ENCODE measurements around the gene SCARF1.
A peak's percentile ranks its signal among the peaks of the same experiment; 100 is the strongest.

SCARF1 gene

DNA sequence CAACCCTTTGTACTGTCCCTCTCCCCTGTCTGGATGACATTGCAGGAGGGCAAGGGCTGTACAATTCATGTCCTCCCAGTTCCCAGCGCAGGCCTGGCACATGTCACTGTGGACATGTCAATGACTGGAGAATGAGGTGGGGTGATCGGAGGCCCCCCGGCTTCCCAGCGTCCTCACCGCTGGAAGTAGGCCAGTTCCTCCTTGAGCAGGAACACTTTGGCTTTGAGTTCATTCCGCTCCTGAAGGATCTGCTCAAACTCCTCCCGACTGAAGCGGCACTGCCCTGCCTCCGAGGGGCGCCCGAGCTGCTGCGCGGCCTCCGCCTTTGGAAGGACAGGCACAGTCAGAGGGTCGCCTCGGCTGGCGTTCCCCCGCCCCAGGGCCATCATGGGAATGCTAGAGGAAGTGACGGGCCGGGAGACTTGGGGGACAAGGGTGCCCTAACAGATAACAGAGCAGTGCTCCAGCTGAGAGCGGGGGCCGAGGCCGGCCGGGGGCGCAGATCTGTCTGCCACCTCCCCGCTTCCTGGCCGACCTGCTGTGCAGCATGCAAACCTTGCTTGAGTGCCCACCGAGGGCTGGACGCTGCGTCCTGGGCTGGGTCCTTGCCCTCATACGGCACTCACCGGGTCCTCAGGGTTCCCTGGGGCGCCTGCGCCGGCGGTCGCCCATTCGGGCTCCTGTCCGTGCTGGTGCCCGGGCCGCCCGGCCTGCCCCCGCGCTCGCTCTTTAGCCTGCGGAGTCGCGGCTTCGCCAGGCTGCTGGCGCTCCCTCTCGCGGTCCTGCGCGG is 2.8 kb upstream of the SCARF1 start:
- peak; percentile 69 for DNase-seq

DNA sequence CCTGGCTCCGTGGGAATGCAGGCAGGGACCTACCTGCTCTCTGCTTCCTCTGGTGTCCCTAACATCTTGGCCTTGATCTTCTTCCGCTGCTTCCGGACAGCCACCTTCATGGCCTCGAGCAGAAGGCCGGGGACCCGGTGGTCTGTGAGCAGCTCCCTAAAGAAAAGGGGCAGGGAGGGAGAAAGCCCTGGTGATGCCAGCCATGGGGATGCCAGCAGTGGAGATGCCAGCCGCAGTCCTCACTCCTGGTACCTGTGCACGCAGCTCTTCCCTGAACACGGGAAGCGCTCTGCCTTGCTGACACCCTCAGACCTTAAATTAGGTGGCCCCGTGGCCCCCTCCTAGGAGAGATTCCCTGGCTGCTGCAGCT is 2.3 kb upstream of the SCARF1 start:
- no peak for DNase-seq

DNA sequence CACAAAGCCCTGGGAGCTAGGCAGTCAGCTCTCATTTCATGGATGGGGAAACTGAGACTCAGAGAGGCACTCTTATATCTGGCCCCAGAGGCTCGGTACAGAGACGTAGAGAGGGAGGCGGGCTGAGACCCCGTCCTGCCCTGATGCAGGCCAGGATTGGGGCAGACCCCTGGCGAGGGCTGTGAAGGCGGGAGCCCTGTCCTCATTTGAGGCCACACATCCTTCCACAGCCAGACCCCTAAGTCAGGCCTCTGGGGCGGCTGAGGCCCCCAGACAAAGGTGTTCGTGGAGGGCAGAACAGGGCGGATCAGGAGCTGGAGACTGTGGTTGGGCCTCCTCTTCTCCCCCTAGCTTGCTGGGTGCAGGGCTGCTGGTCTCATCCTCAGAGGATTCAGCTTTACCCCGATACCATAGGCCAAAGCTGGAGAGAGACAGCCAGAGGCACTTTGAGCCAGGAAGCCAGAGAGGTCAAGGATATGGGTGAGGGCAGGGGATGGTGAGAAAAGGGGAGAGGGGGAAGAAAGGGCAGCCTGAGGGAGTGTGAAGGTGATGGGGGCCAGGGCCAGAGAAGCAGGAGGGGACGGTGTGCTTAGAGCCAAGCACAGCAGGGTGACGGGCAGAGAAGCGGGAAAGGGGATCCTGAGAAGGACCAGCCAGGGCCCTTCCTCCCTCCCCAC is 805 bp upstream of the SCARF1 start:
- no peak for DNase-seq

DNA sequence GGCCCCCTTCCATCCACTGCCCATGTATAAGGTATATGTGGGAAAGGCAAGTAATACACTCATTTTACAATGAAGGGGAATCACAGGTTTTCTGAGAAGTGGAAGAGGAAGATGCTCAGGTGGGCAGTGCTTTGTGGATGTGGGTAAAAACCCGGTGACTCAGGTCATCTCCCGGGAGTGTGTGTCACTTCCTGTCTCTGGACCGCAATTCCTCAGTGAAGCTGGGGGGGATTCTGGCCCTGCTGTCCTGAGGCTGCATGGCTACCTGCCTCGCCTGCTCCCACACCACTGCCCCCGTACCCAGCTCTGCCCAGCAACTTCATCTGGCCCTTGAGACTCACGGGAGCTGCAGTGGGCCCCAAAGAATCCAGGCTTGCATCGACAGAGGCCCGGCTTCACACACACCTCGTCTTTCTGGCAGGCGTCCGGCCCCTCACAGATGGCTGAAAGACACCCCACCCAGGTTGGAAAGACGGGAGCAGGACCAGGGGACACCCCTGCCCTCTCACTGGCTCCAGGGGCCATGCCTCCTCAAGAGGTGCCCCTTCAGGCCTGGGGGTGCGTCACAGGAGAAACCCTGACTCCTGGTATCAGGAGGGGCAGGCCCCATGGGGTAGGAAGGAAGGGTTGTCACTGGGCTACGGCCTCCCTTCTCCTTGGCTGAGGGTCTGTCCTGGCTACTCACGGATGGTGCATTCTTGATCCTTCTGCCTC is 882 bp downstream of the SCARF1 start:
- no peak for DNase-seq

DNA sequence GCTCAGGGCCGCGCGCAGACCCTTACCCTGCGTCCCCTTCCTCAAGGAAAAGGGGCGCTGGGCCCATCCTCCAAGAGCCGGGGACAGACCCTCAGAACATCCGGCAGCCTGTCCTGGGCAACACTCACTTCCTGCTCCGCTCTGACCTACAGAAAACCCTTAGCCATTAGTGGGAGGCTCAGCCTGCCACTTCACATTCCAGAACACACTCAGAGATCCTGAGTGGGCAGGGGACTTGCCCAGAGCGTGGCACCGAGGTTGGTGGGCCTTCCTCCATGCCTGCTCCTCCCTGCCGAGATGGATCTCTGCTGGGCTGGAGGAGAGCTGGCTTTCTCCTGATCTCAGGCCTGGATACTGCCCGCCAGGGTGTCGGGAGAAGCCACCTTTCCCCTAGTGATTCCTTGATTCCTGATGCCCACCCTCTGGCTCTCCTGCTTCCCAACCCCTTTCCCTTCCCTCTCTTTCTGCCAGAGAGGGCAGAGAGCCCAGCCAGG is 1.5 kb downstream of the SCARF1 start:
- DNase-seq = no peak

DNA sequence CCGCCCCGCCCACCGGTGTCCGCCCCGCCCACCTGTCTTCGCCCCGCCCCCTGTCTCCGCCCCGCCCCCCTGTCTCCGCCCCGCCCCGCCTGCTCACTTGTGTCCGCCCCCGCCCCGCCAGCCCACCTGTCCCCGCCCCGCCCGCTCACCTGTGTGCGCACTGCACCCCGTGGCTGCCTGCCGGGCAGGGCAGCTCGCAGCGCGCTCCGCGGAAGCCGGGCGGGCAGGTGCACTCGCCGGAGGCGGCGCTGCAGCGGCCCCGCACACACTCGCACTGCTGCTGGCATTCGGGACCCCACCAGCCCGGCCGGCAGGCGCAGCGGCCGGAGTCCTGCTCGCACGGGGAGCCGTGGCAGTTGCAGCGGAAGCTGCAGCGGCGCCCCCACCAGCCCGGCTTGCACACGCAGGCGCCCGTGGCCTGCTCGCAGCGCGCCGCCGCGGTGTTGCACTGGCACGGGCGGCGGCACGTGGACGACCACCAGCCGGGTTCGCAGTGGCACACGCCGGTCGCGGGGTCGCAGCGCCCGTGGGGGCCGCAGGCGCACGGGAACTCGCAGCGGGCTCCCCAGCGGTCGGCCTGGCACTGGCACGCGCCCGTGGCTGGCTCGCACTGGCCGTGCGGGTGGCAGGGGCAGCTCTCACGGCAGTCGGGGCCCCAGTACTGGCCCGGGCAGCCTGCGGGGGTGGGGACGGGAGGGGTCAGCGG is 2.1 kb downstream of the SCARF1 start:
- peak; percentile 47 for DNase-seq

DNA sequence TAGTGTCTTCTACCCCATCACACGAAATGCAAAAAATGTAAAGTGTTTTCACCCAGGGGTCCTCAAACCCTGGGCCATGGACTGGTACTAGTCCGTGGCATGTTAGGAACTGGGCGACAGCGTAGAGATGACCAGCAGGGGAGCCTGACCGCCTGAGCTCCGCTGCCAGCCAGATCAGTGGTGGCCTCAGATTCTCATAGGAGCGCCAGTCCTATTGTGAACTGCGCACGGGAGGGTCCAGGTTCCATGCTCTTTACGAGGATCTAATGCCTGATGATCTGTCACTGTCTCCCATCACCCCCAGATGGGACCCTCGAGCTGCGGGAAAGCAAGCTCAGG is 4.5 kb downstream of the SCARF1 start:
- no peak for DNase-seq

DNA sequence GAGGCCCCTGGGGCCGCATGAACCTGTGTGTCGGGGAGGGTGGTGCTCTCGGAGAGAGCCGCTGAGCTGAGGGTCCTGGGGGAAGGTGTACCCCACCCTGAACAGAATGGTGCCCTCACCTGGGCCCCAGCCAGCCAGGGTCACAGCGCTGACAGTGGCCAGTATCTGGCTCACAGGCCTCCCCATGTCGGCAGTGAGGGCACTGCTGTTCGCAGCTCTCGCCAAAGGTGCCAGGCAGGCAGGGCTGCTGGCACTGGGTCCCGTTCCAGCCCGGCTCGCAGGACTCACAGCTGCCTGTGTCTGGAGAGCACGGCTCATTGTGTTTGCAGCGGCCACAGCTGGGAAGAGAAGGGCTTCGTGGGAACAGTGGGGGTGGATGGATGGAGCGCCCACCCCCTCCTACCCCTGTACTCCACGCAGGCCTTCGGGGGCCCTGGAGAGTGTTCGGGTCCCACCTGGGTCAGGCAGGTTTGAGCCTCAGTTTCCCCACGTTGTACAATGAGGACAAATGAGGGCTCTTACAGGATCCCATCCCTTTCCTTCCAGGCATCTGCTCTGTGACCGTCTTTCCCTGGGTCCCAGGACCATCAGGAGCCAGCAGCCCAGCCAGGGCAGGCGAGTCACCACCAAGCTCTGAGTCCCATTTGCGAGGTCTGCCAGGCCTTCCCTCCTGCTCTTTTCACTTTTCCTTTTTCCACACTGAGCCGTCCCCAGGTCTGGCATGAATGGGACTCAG is 5.0 kb downstream of the SCARF1 start:
- no peak for DNase-seq

DNA sequence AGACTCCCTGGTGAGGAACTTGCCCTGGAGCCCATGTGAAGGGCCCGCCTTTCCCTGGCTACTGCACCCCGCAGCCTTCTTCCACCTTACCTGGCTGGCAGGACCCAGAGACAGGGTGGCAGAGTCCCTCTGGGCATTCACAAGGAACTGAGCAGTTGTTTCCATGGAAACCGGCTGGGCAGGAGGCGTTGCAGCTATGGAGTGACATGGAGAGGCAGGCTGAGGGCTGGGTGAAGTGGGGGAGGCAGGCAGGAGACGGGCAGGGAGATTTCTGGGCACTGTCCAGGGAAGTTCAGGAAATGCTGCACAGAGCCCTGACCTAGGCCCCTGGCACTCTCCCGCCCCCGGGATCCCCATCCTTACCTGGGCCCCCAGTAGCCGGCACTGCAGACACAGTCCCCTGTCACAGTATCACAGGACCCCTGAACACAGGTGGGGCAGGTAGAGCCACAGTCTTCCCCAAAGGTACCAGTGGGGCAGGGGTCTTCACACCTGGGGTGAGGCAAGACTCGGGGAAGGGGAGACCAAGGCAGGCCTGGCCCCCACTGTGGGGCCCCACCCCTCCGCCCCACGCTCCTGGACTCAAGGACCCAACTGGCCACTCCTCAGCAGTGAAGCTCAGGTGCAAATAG is 5.9 kb downstream of the SCARF1 start:
- DNase-seq = no peak

DNA sequence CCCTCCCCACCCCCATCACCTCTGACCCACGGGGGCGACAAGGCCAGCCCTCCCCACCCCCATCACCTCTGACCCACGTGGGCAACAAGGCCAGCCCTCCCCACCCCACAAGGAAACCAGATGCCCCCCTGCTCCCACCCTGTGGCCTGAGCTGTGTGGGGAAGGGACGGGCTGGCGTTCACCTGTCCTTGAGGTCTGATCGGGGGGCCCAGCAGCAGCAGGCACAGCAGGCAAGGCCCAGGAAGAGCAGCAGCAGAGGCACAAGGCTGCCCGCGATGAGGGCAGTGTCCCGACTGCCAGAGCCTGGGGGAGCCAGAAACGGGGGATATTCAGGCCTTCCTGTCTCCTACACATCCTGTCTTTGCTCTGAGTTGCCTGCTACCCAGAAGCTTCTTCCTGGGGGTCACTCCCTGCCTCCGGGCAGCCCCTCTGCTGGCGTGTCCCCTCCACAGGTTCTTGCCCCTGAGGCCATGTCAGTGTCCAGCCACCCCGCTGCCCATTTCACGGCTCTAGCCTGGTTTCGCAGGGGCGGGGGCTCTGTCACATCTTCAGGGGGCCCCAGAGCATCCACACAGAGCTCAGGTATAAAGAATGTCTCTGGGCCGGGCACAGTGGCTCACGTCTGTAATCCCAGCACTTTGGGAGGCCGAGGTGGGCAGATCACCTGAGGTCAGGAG is 6.8 kb downstream of the SCARF1 start:
- DNase-seq = no peak

DNA sequence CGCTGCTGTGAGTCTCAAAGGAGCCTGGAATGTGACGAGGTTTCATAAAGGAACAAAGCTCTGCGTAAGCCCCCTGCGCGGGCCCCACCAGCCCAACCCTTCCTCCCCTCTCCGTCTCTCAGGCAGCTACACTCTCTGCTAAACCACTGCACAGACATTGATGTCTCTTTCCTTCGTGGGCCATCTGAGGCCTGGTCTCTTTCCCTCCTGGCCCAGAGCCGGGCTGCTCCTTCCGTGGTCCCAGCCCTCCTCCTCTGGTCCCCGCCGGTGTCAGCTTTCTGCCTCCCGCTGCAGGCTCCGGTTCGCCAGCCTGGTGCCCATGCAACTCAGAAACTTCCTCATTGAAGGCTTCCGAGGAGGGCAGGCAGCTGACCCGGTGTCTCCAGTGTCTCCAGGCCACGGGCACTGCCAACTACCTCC is 7.4 kb downstream of the SCARF1 start:
- DNase-seq = no peak

DNA sequence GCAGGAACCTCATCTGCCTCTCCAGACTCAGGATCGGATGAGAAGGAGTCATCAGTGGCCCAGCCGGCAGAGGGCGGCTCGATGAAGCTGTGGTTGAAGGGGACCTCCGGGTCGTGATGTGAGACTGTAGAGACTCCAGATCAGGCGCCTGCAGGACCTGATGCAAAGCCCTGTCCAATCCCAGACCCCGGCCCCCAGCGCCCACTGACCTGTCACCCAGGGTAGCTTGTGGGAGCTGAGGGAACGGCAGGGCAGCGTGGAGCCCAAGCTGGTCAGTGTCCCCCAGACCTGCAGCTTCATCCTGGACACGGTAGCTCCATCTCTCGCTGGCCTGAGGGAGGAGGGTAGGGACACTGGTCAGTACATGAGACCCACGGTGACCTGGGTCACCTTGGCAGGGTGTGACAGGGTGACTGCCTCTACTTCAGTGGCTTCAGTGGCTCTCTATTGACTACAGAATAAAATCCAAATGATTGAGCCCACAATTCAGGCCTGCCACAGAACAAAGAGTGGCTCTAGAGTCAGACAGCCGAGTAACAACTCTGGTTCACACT is 8.7 kb downstream of the SCARF1 start:
- no peak for DNase-seq

DNA sequence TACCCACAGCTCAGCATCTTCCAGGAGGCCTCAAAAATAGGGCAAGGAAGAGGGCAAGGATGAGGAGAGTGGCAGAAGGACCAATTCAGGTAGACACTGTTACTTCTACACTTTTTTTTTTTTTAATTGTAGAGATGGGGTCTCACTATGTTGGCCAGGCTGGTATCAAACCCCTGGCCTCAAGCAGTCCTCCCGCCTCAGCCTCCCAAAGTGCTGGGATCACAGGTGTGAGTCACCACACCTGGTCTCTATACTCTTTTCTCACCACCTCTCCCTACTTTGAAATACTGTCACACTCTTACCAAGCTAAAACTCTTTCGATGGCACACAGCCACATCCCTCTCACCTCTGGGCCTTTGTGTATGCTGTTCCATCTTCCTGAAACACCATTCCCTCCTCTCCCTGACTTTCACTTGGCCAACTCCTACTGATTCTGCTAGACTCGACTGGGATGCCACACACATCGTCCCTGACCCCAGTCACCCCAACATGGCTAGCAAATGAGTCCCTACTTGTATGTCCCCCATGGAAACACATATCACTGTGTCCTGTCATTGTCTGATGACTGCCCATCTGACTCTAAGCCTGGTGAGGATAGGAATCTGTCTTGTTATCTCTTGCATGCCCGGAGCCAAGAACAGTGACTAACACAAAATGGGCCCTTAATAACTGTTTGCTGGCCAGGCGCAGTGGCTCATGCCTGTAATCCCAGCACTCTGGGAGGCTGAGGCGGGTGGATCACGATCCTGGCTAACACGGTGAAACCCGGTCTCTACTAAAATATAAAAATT is 9.7 kb downstream of the SCARF1 start:
- DNase-seq = no peak

DNA sequence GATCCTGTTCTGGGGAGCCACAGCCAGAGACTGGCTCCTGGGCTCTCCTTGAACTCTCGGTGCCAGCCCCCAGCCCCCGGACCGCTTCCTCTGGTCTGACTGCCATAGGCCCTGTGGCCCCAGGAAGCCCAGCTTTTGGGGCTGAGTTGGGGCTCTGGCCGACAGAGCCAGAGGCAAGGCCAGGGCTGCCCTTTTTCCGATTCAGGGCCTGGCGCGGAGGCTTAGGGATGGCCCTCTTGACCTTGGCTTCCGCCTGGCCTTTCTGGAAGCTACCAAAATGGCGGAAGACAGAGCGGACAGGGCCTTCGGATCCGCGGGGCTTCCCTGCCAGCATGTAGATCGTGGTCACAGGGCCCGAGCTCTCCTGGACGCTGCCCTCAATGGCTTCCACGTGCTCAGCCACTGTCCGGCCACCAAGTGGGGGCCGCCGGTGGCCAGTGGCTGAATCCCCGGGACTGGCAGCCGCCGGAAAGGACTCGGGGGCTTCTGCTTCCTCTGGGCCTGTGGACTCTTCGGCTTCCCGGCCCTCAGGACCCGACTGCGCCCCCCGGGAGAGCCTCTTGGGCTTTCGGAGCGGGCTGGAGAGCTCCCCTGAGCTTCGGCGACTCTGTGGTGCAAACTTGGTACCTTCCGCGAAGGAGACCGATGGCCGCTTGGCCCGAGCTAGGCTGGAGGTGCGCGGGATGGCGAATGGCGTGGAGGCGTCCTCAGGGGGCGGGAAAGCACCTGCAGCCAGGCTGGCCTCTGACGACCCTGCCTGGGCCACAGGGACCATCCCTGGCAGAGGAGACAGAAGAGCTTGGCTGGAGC is 10.5 kb downstream of the SCARF1 start:
- no peak for DNase-seq

DNA sequence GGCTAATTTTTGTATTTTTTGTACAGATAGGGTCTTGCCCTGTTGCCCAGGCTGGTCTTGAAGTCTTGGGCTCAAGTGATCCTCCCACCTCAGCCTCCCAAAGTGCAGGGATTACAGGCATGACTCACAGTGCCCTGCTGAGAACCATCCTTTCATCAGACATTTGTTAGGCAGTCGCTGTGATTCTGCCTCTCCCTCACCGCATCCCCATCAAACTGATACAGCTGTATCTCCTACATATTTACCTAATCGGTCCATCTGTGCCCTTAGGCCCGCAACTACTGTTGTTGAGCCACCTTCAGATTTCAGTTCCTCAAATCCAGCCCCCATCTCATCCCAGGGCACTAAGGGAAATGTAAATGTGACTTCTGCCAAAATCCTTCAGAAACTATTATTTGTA is 14.9 kb downstream of the SCARF1 start:
- DNase-seq = no peak

DNA sequence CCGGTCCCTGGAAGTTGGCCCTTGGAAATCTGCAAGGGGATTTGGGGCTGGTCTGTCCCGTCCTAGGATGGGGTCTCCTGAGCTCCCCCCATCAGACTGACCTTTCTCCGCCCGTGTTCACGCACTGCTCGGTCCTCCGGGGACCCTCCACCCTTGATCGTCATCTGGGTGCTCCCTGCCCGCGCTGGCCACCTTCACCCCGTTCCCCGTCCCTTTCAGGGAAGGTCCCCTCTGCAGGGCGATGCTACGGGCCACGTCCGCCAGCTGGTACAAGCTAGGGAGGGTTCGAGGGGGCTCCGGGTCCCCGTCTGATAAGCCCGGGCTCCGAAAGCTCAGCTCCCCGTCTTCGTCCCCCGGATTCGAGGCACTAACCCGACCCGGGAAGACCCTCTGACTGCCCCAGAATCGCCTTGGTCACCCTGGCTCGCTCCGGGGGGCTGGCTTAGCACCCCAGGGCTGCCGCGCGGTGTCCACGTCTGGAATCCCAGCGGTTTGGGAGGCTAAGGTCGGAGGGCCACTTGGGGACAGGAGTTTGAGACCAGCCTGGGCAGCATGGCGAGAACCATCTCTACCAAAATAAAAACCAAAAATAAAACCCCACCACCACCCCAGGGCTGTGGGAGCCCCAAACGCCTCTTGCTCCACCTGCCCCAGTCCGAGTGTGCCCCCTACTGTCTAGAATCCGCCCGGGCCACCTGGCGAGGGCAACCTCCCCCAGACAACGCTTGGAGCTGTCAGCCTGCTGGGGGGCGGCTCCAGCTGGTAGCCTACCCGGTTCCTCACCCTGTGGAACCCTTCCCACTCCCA is 15.8 kb downstream of the SCARF1 start:
- DNase-seq = peak; percentile 83

DNA sequence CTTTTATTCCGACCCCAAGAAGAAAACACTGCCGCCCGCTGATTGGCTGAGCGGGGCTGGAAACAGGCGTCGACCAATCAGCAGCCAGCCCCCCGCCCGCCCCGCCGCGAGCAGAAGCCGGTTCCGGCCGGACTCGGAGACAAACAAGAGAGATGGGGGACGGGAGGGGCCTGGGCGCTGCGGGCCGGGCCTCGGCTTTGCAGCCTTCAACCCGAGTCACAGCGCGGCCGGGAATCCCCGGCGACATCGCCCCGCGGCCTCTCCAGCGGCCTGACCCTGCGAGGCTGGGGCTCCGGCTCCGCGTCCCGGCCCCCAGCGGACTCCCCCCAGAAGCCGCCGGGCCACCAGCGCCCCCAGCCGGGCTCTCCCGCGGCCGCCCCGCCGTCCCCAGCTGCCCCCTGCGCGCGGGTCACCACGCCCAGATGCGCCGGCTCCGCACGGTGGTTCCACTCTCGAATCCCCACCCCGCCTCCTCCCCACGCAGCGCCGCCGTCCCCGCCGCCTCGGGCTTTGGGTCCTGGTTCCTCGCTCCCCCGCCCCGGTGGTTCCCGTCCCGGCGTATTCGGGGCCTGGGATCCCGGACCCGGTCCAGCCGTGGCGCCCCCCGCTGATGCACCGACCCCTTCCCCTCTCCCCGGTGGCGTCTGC is 16.6 kb downstream of the SCARF1 start:
- peak; percentile 99 for DNase-seq
